HepG2 (cell line): ENCODE results near the gene NFE2L2. TPM values are rescaled to one million over a fixed set of nuclear protein-coding genes. Genes with fewer than 3 reads are reported as not detected.

Experiments used
- BATF2 ChIP-seq: sonication (generic); formaldehyde crosslinking; IDR thresholded peaks from 2 replicates; pipeline ENCODE4 v1.8.0; 2022; ENCODE audit warnings: mild to moderate bottlenecking, missing genetic modification reagents, moderate library complexity
- CHCHD3 ChIP-seq: sonication (generic); formaldehyde crosslinking; IDR thresholded peaks from 2 replicates; pipeline ENCODE4 v1.8.0; 2022; ENCODE audit warnings: mild to moderate bottlenecking, missing genetic modification reagents, moderate library complexity
- CSRNP1 ChIP-seq: sonication (generic); formaldehyde crosslinking; IDR thresholded peaks from 2 replicates; pipeline ENCODE4 v1.8.1; 2023; ENCODE audit warnings: mild to moderate bottlenecking, missing genetic modification reagents
- DNMT3B ChIP-seq: conservative IDR thresholded peaks from 2 replicates; pipeline ENCODE4 v1.6.1; 2016; ENCODE audit warnings: missing biosample characterization, control low read depth
- DR1 ChIP-seq: sonication (generic); formaldehyde crosslinking; IDR thresholded peaks from 2 replicates; pipeline ENCODE4 v1.8.0; 2021; ENCODE audit warnings: mild to moderate bottlenecking, missing genetic modification reagents, inconsistent platforms
- FOSL2 ChIP-seq: sonication (generic); formaldehyde crosslinking; IDR thresholded peaks from 2 replicates; pipeline ENCODE4 v1.4.0; 2020; ENCODE audit warnings: missing genetic modification reagents
- FOXO1 ChIP-seq: sonication (generic); formaldehyde crosslinking; IDR thresholded peaks from 2 replicates; pipeline ENCODE4 v1.4.0; 2020; ENCODE audit warnings: missing genetic modification reagents
- GRHL1 ChIP-seq: sonication (generic); formaldehyde crosslinking; conservative IDR thresholded peaks from 2 replicates; pipeline ENCODE4 v1.8.0; 2022; ENCODE audit warnings: missing genetic modification reagents
- KLF15 ChIP-seq: sonication (generic); formaldehyde crosslinking; IDR thresholded peaks from 2 replicates; pipeline ENCODE4 v1.8.1; 2023; ENCODE audit warnings: borderline replicate concordance, mild to moderate bottlenecking, inconsistent platforms, missing genetic modification reagents, mixed read lengths
- MED8 ChIP-seq: sonication (generic); formaldehyde crosslinking; IDR thresholded peaks from 2 replicates; pipeline ENCODE4 v1.8.1; 2023; ENCODE audit warnings: mild to moderate bottlenecking, missing genetic modification reagents; ENCODE audit not compliant: insufficient replicate concordance
- PBX2 ChIP-seq: IDR thresholded peaks from 2 replicates; pipeline ENCODE4 v1.6.1; 2016; ENCODE audit warnings: control low read depth
- POLR2AphosphoS5 ChIP-seq: IDR thresholded peaks from 2 replicates; pipeline ENCODE4 v1.6.1; 2012; ENCODE audit warnings: low read depth, low read length
- PTBP1 ChIP-seq: fragments of 200-400 bp; formaldehyde crosslinking; IDR thresholded peaks from 2 replicates; pipeline ENCODE4 v1.6.1; 2018; ENCODE audit warnings: low read length, low read depth; ENCODE audit not compliant: poor library complexity, severe bottlenecking
- REL ChIP-seq: sonication (generic); formaldehyde crosslinking; conservative IDR thresholded peaks from 2 replicates; pipeline ENCODE4 v1.8.0; 2022; ENCODE audit warnings: mild to moderate bottlenecking, missing genetic modification reagents, moderate library complexity
- SSRP1 ChIP-seq: IDR thresholded peaks from 2 replicates; pipeline ENCODE4 v1.6.1; 2016; ENCODE audit warnings: control low read depth
- YY1 ChIP-seq: IDR thresholded peaks from 2 replicates; pipeline ENCODE4 v1.6.1; 2011; ENCODE audit warnings: low read length, low read depth, moderate library complexity, mild to moderate bottlenecking; ENCODE audit not compliant: insufficient read depth, insufficient replicate concordance
- ZBTB3 ChIP-seq: sonication (generic); formaldehyde crosslinking; IDR thresholded peaks from 2 replicates; pipeline ENCODE4 v1.4.0; 2020; ENCODE audit warnings: low read depth, mild to moderate bottlenecking, moderate library complexity, missing genetic modification reagents, borderline replicate concordance
- ZKSCAN8 ChIP-seq: IDR thresholded peaks from 2 replicates; pipeline ENCODE4 v1.6.1; 2016; ENCODE audit warnings: borderline replicate concordance, missing genetic modification reagents, missing compliant biosample characterization
- ZNF235 ChIP-seq: sonication (generic); formaldehyde crosslinking; IDR thresholded peaks from 2 replicates; pipeline ENCODE4 v1.8.1; 2023; ENCODE audit warnings: mild to moderate bottlenecking, missing genetic modification reagents, borderline replicate concordance
- ZNF292 ChIP-seq: sonication (generic); formaldehyde crosslinking; IDR thresholded peaks from 2 replicates; pipeline ENCODE4 v1.8.1; 2022; ENCODE audit warnings: mild to moderate bottlenecking, low read depth, missing genetic modification reagents, borderline replicate concordance
- ZNF597 ChIP-seq: sonication (generic); formaldehyde crosslinking; IDR thresholded peaks from 2 replicates; pipeline ENCODE4 v1.5.0; 2020; ENCODE audit warnings: missing genetic modification reagents
- ZNF639 ChIP-seq: conservative IDR thresholded peaks from 2 replicates; pipeline ENCODE4 v1.6.1; 2018; ENCODE audit warnings: missing genetic modification reagents
- polyA plus RNA-seq, 8 experiments: library from polyadenylated mRNA; depleted of rRNA in 3 of 8; stranded (reverse) in 7 of 8; unstranded in 1 of 8; fragments of >200 nt; fragmentation: Illumina TruSeq in 4 of 8; extraction: Trizol in 4 of 8; gene quantifications; 2 replicates each; pipeline versions ENCODE4 v1.2.1 to v1.2.3, GENCODE V29; 2011 to 2016; ENCODE audit warnings: low read depth in 4 of 8, missing spikeins in 1 of 8, mixed read lengths in 1 of 8; ENCODE audit not compliant: insufficient read depth in 1 of 8
- total RNA-seq, 5 experiments: library from RNA; depleted of rRNA; stranded (reverse); fragments of >200 nt; fragmentation: Illumina TruSeq; extraction: Trizol; gene quantifications; 2 replicates each; pipeline ENCODE4 v1.2.3, GENCODE V29; 2016; ENCODE audit warnings: low read depth in 1 of 5

The NFE2L2 gene
- total and polyA plus RNA-seq, 2 of the 13 experiments (the other 11 are each of a cell fraction or from before 2014, with no cell fraction given), result 84.6 to 215 TPM

- no peak for TF ChIP-seq GRHL1
- TF ChIP-seq DR1 (CRISPR knock-in tag), result no peak
- TF ChIP-seq CSRNP1 (CRISPR knock-in tag), result no peak
- TF ChIP-seq BATF2 (CRISPR knock-in tag), result peak; percentile 83; the same call in 1 of the 2 replicates
- TF ChIP-seq PBX2 (CRISPR knock-in tag), result no peak
- no peak for TF ChIP-seq KLF15 (CRISPR knock-in tag)
- TF ChIP-seq ZNF292 (CRISPR knock-in tag), result no peak
- TF ChIP-seq PTBP1, result no peak
- peak; percentile 37 for TF ChIP-seq YY1
- no peak for TF ChIP-seq MED8
- TF ChIP-seq ZBTB3 (CRISPR knock-in tag), result no peak
- no peak for TF ChIP-seq FOXO1 (CRISPR knock-in tag)
- TF ChIP-seq SSRP1 (CRISPR knock-in tag), result no peak
- no peak for TF ChIP-seq ZNF235
- TF ChIP-seq CHCHD3 (CRISPR knock-in tag), result peak; percentile 52
- TF ChIP-seq ZNF639, result no peak
- TF ChIP-seq REL (CRISPR knock-in tag), result peak; percentile 31; the same call in 1 of the 2 replicates
- no peak for TF ChIP-seq ZKSCAN8
- TF ChIP-seq POLR2AphosphoS5, result no peak; the same call in 1 of the 2 replicates
- no peak for TF ChIP-seq FOSL2 (CRISPR knock-in tag)
- no peak for TF ChIP-seq ZNF597 (CRISPR knock-in tag)
- no peak for TF ChIP-seq DNMT3B (CRISPR knock-in tag)
Observed at GRCh38 chr2:177264209-177264692, 276 bp downstream of the NFE2L2 start (continued).
